T-helper 2 cell treated with Interferon-gamma antibody and Interleukin-4, amounts not matched to agents 5 μg/mL and 100 μg/mL, for 36 hours (primary cell): ENCODE measurements around the gene EFTUD2.

Experiments used
- DNase-seq: peaks from one replicate; pipeline ENCODE4 v3.0.0; 2021; ENCODE audit warnings: low spot score
- H3K27ac Mint-ChIP-seq: one replicate; pipeline ENCODE4 v1.8.0; 2021; ENCODE audit warnings: mild to moderate bottlenecking, mixed read lengths
- H3K27me3 Mint-ChIP-seq: one replicate; pipeline ENCODE4 v1.8.0; 2021; ENCODE audit warnings: low read depth, mixed read lengths
- H3K36me3 Mint-ChIP-seq: one replicate; pipeline ENCODE4 v1.8.0; 2021; ENCODE audit warnings: low read depth, mixed read lengths
- H3K4me1 Mint-ChIP-seq: one replicate; pipeline ENCODE4 v1.8.0; 2021; ENCODE audit warnings: low read depth, mixed read lengths
- H3K4me3 Mint-ChIP-seq: one replicate; pipeline ENCODE4 v1.8.0; 2022; ENCODE audit warnings: mild to moderate bottlenecking, moderate library complexity, mixed read lengths
- H3K9me3 Mint-ChIP-seq: one replicate; pipeline ENCODE4 v1.8.0; 2021; ENCODE audit warnings: mixed read lengths

The EFTUD2 gene

GRCh38 chr17:44901411-44901921, 2.2 kb upstream of the EFTUD2 start:
- peaks cover 4% of the 10 kb centered on the region for H3K36me3 Mint-ChIP-seq
- H3K27ac Mint-ChIP-seq, result no peak overlapping the region
- H3K4me3 Mint-ChIP-seq, result no peak overlapping the region
- H3K9me3 Mint-ChIP-seq, result no peaks in the 10 kb centered on the region
- no peak for DNase-seq
- peaks cover 14% of the 10 kb centered on the region for H3K4me1 Mint-ChIP-seq
- H3K27me3 Mint-ChIP-seq, result peaks cover 5% of the 10 kb centered on the region

- peak overlapping the region; percentile 8 for H3K4me3 Mint-ChIP-seq
- no peak overlapping the region for H3K27ac Mint-ChIP-seq
- no peaks in the 10 kb centered on the region for H3K9me3 Mint-ChIP-seq
- H3K36me3 Mint-ChIP-seq, result peaks cover 4% of the 10 kb centered on the region
- H3K4me1 Mint-ChIP-seq, result peaks cover 14% of the 10 kb centered on the region
- peaks cover 5% of the 10 kb centered on the region for H3K27me3 Mint-ChIP-seq
- no peak for DNase-seq
Measured at GRCh38 chr17:44900894-44901293, 1.6 kb upstream of the EFTUD2 start.

GRCh38 chr17:44898768-44899073, 524 bp downstream of the EFTUD2 start:
- peaks cover 5% of the 10 kb centered on the region for H3K27me3 Mint-ChIP-seq
- no peak for DNase-seq
- no peaks in the 10 kb centered on the region for H3K9me3 Mint-ChIP-seq
- peak overlapping the region; percentile 91 for H3K4me3 Mint-ChIP-seq
- H3K4me1 Mint-ChIP-seq, result peaks cover 18% of the 10 kb centered on the region
- H3K27ac Mint-ChIP-seq, result peak overlapping the region; percentile 98
- peaks cover 14% of the 10 kb centered on the region for H3K36me3 Mint-ChIP-seq

- Mint-ChIP-seq H3K9me3 (no peaks in the 10 kb centered on the region), H3K4me1 (peaks cover 13% of the 10 kb centered on the region), H3K27me3 (no peaks in the 10 kb centered on the region), H3K4me3 (no peak overlapping the region), H3K27ac (no peak overlapping the region), H3K36me3 (peaks cover 22% of the 10 kb centered on the region)
- no peak for DNase-seq
Measured at GRCh38 chr17:44894642-44895041, 4.6 kb downstream of the EFTUD2 start.

- Mint-ChIP-seq H3K36me3 (peaks cover 18% of the 10 kb centered on the region), H3K4me3 (no peak overlapping the region), H3K27me3 (no peaks in the 10 kb centered on the region), H3K27ac (no peak overlapping the region), H3K4me1 (peaks cover 7% of the 10 kb centered on the region), H3K9me3 (no peaks in the 10 kb centered on the region)
- no peak for DNase-seq
Measured at GRCh38 chr17:44892250-44892649, 7.0 kb downstream of the EFTUD2 start.

- Mint-ChIP-seq H3K4me1 (peaks cover 4% of the 10 kb centered on the region), H3K27ac (no peak overlapping the region), H3K27me3 (no peaks in the 10 kb centered on the region), H3K36me3 (peaks cover 22% of the 10 kb centered on the region), H3K9me3 (no peaks in the 10 kb centered on the region), H3K4me3 (no peak overlapping the region)
- DNase-seq, result no peak
Measured at GRCh38 chr17:44889003-44889402, 10.2 kb downstream of the EFTUD2 start.

GRCh38 chr17:44887971-44888954, 11.0 kb downstream of the EFTUD2 start:
- peaks cover 25% of the 10 kb centered on the region for H3K36me3 Mint-ChIP-seq
- no peak overlapping the region for H3K27ac Mint-ChIP-seq
- no peaks in the 10 kb centered on the region for H3K9me3 Mint-ChIP-seq
- peaks cover 4% of the 10 kb centered on the region for H3K4me1 Mint-ChIP-seq
- H3K4me3 Mint-ChIP-seq, result no peak overlapping the region
- H3K27me3 Mint-ChIP-seq, result no peaks in the 10 kb centered on the region
- DNase-seq, result no peak

- Mint-ChIP-seq H3K27ac (no peak overlapping the region), H3K4me3 (no peak overlapping the region), H3K9me3 (no peaks in the 10 kb centered on the region), H3K27me3 (no peaks in the 10 kb centered on the region), H3K36me3 (peaks cover 32% of the 10 kb centered on the region), H3K4me1 (peaks cover 4% of the 10 kb centered on the region)
- no peak for DNase-seq
Measured at GRCh38 chr17:44887016-44887415, 12.2 kb downstream of the EFTUD2 start.

- Mint-ChIP-seq H3K27me3 (no peaks in the 10 kb centered on the region), H3K4me1 (no peaks in the 10 kb centered on the region), H3K4me3 (no peak overlapping the region), H3K27ac (no peak overlapping the region), H3K36me3 (peaks cover 36% of the 10 kb centered on the region), H3K9me3 (no peaks in the 10 kb centered on the region)
- DNase-seq, result no peak
Measured at GRCh38 chr17:44884941-44885340, 14.3 kb downstream of the EFTUD2 start.

GRCh38 chr17:44881145-44881544, 18.1 kb downstream of the EFTUD2 start:
- Mint-ChIP-seq H3K4me3 (no peak overlapping the region), H3K36me3 (peaks cover 56% of the 10 kb centered on the region), H3K4me1 (no peaks in the 10 kb centered on the region), H3K27me3 (no peaks in the 10 kb centered on the region), H3K9me3 (no peaks in the 10 kb centered on the region), H3K27ac (no peak overlapping the region)
- no peak for DNase-seq

GRCh38 chr17:44880062-44880461, 19.2 kb downstream of the EFTUD2 start:
- DNase-seq, result no peak
- no peak overlapping the region for H3K27ac Mint-ChIP-seq
- H3K27me3 Mint-ChIP-seq, result no peaks in the 10 kb centered on the region
- H3K9me3 Mint-ChIP-seq, result no peaks in the 10 kb centered on the region
- no peaks in the 10 kb centered on the region for H3K4me1 Mint-ChIP-seq
- peaks cover 56% of the 10 kb centered on the region for H3K36me3 Mint-ChIP-seq
- H3K4me3 Mint-ChIP-seq, result no peak overlapping the region

GRCh38 chr17:44879376-44879775, 19.9 kb downstream of the EFTUD2 start:
- H3K4me1 Mint-ChIP-seq, result no peaks in the 10 kb centered on the region
- no peaks in the 10 kb centered on the region for H3K9me3 Mint-ChIP-seq
- no peaks in the 10 kb centered on the region for H3K27me3 Mint-ChIP-seq
- no peak overlapping the region for H3K4me3 Mint-ChIP-seq
- H3K27ac Mint-ChIP-seq, result no peak overlapping the region
- DNase-seq, result no peak
- peaks cover 52% of the 10 kb centered on the region for H3K36me3 Mint-ChIP-seq

GRCh38 chr17:44878627-44879221, 20.5 kb downstream of the EFTUD2 start:
- H3K27me3 Mint-ChIP-seq, result no peaks in the 10 kb centered on the region
- DNase-seq, result no peak
- no peaks in the 10 kb centered on the region for H3K9me3 Mint-ChIP-seq
- peaks cover 54% of the 10 kb centered on the region for H3K36me3 Mint-ChIP-seq
- H3K4me3 Mint-ChIP-seq, result no peak overlapping the region
- H3K27ac Mint-ChIP-seq, result no peak overlapping the region
- no peaks in the 10 kb centered on the region for H3K4me1 Mint-ChIP-seq

- Mint-ChIP-seq H3K4me1 (no peaks in the 10 kb centered on the region), H3K27me3 (no peaks in the 10 kb centered on the region), H3K27ac (no peak overlapping the region), H3K36me3 (peaks cover 49% of the 10 kb centered on the region), H3K4me3 (no peak overlapping the region), H3K9me3 (no peaks in the 10 kb centered on the region)
- DNase-seq, result no peak
Measured at GRCh38 chr17:44877121-44877520, 22.1 kb downstream of the EFTUD2 start.
